HepG2 (cell line): Measurements from ENCODE around the gene MAN2C1. TPM values are rescaled to one million over a fixed set of nuclear protein-coding genes. Genes with fewer than 3 reads are reported as not detected.
A peak's percentile ranks its signal among the peaks of the same experiment; 100 is the strongest.

ENCODE experiments used
- ARNT ChIP-seq: fragments of 450-650 bp; IDR thresholded peaks from 2 replicates; pipeline ENCODE4 v1.6.1; 2017
- CHCHD3 ChIP-seq: sonication (generic); formaldehyde crosslinking; IDR thresholded peaks from 2 replicates; pipeline ENCODE4 v1.8.0; 2022; ENCODE audit warnings: mild to moderate bottlenecking, missing genetic modification reagents, moderate library complexity
- FOXK2 ChIP-seq: fragments of 450-650 bp; IDR thresholded peaks from 2 replicates; pipeline ENCODE4 v1.6.1; 2016
- HOXA3 ChIP-seq: sonication (generic); formaldehyde crosslinking; IDR thresholded peaks from 2 replicates; pipeline ENCODE4 v1.5.0; 2020; ENCODE audit warnings: missing genetic modification reagents
- POGZ ChIP-seq: sonication (generic); formaldehyde crosslinking; IDR thresholded peaks from 2 replicates; pipeline ENCODE4 v1.4.0; 2020; ENCODE audit warnings: mild to moderate bottlenecking, missing genetic modification reagents
- SAFB2 ChIP-seq: sonication (generic); formaldehyde crosslinking; IDR thresholded peaks from 2 replicates; pipeline ENCODE4 v1.5.1; 2020; ENCODE audit warnings: missing genetic modification reagents, low read depth, mild to moderate bottlenecking, borderline replicate concordance
- SCMH1 ChIP-seq: sonication (generic); formaldehyde crosslinking; IDR thresholded peaks from 2 replicates; pipeline ENCODE4 v1.9.0; 2021; ENCODE audit warnings: missing genetic modification reagents, mild to moderate bottlenecking, borderline replicate concordance
- SIX1 ChIP-seq: sonication (generic); formaldehyde crosslinking; IDR thresholded peaks from 2 replicates; pipeline ENCODE4 v1.4.0; 2020; ENCODE audit warnings: missing genetic modification reagents, borderline replicate concordance
- ZNF34 ChIP-seq: sonication (generic); formaldehyde crosslinking; IDR thresholded peaks from 2 replicates; pipeline ENCODE4 v1.4.0; 2020; ENCODE audit warnings: mild to moderate bottlenecking, missing genetic modification reagents, borderline replicate concordance
- ZNF501 ChIP-seq: sonication (generic); formaldehyde crosslinking; IDR thresholded peaks from 2 replicates; pipeline ENCODE4 v1.5.1; 2020; ENCODE audit warnings: mild to moderate bottlenecking, moderate library complexity, missing genetic modification reagents
- ZNF552 ChIP-seq: sonication (generic); formaldehyde crosslinking; IDR thresholded peaks from 2 replicates; pipeline ENCODE4 v1.9.0; 2022; ENCODE audit warnings: missing genetic modification reagents, mild to moderate bottlenecking, borderline replicate concordance
- ZNF567 ChIP-seq: sonication (generic); formaldehyde crosslinking; IDR thresholded peaks from 2 replicates; pipeline ENCODE4 v1.8.1; 2023; ENCODE audit warnings: mild to moderate bottlenecking, missing genetic modification reagents, borderline replicate concordance
- ZNF878 ChIP-seq: sonication (generic); formaldehyde crosslinking; IDR thresholded peaks from 2 replicates; pipeline ENCODE4 v1.8.1; 2023; ENCODE audit warnings: mild to moderate bottlenecking, missing genetic modification reagents, moderate library complexity
- polyA plus RNA-seq, 8 experiments: library from polyadenylated mRNA; depleted of rRNA in 3 of 8; stranded (reverse) in 7 of 8; unstranded in 1 of 8; fragments of >200 nt; fragmentation: Illumina TruSeq in 4 of 8; extraction: Trizol in 4 of 8; gene quantifications; 2 replicates each; pipeline versions ENCODE4 v1.2.1 to v1.2.3, GENCODE V29; 2011 to 2016; ENCODE audit warnings: low read depth in 4 of 8, missing spikeins in 1 of 8, mixed read lengths in 1 of 8; ENCODE audit not compliant: insufficient read depth in 1 of 8
- total RNA-seq, 5 experiments: library from RNA; depleted of rRNA; stranded (reverse); fragments of >200 nt; fragmentation: Illumina TruSeq; extraction: Trizol; gene quantifications; 2 replicates each; pipeline ENCODE4 v1.2.3, GENCODE V29; 2016; ENCODE audit warnings: low read depth in 1 of 5
- TF ChIP-seq, protein P1 (sequence below): sonication (generic); formaldehyde crosslinking; IDR thresholded peaks from 2 replicates; pipeline ENCODE4 v1.4.0; 2020; ENCODE audit warnings: mild to moderate bottlenecking, missing genetic modification reagents, borderline replicate concordance
- TF ChIP-seq, protein P2 (sequence below): sonication (generic); formaldehyde crosslinking; conservative IDR thresholded peaks from 2 replicates; pipeline ENCODE4 v1.8.1; 2023; ENCODE audit warnings: missing genetic modification reagents
- TF ChIP-seq, protein P3 (sequence below): IDR thresholded peaks from 2 replicates; pipeline ENCODE4 v1.6.1; 2018; ENCODE audit warnings: missing genetic modification reagents, mild to moderate bottlenecking, missing compliant biosample characterization
- TF ChIP-seq, protein P4 (sequence below): sonication (generic); formaldehyde crosslinking; IDR thresholded peaks from 2 replicates; pipeline ENCODE4 v1.8.1; 2023; ENCODE audit warnings: mild to moderate bottlenecking, missing genetic modification reagents
- TF ChIP-seq, protein P5 (sequence below): sonication (generic); formaldehyde crosslinking; IDR thresholded peaks from 2 replicates; pipeline ENCODE4 v1.4.0; 2020; ENCODE audit warnings: missing genetic modification reagents
- TF ChIP-seq, protein P6 (sequence below): IDR thresholded peaks from 2 replicates; pipeline ENCODE4 v1.6.1; 2016; ENCODE audit warnings: low read depth
- TF ChIP-seq, protein P7 (sequence below): IDR thresholded peaks from 2 replicates; pipeline ENCODE4 v1.6.1; 2016; ENCODE audit warnings: missing biosample characterization, missing genetic modification reagents, low read depth

The MAN2C1 gene
- total and polyA plus RNA-seq, 2 of the 13 experiments (the other 11 are each of a cell fraction or from before 2014, with no cell fraction given) = 62.6 to 71.0 TPM

DNA sequence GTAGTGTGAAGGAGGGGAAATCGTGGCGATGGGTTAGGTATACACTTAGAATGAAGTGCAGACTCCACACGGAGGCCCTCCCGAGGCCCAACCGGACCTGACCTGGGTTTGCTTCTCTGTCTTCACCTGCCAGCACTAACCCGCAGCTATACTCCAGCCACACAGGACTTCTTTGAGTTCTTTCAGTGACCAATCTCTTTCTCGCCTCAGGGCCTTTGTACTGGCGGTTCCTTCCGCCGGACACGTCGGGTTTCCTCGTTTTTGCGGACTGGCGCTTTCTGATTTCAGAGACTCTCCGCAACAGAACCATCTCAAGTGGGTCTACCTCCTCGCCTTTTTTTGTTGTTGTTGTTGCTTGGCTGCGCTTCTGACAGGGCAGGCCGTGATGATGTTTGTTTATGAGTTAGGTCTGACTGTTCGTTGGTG, 21.6 kb downstream of the MAN2C1 start, which contains the start of gene NEIL1 (continued):
- 0 out of 2 replicates have a peak, but pooled peaks have one; percentile 12 for TF ChIP-seq ZNF552
- TF ChIP-seq FOXK2 = no peak
- no peak for TF ChIP-seq POGZ
- TF ChIP-seq ZNF878 (CRISPR knock-in tag) = no peak
- no peak for TF ChIP-seq ZNF567 (CRISPR knock-in tag)
- TF ChIP-seq CHCHD3 (CRISPR knock-in tag) = no peak
- TF ChIP-seq ARNT = no peak
- TF ChIP-seq, protein P1, sequence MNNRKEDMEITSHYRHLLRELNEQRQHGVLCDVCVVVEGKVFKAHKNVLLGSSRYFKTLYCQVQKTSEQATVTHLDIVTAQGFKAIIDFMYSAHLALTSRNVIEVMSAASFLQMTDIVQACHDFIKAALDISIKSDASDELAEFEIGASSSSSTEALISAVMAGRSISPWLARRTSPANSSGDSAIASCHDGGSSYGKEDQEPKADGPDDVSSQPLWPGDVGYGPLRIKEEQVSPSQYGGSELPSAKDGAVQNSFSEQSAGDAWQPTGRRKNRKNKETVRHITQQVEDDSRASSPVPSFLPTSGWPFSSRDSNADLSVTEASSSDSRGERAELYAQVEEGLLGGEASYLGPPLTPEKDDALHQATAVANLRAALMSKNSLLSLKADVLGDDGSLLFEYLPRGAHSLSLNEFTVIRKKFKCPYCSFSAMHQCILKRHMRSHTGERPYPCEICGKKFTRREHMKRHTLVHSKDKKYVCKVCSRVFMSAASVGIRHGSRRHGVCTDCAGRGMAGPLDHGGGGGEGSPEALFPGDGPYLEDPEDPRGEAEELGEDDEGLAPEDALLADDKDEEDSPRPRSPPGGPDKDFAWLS (CRISPR knock-in tag) = no peak
- TF ChIP-seq, protein P2, sequence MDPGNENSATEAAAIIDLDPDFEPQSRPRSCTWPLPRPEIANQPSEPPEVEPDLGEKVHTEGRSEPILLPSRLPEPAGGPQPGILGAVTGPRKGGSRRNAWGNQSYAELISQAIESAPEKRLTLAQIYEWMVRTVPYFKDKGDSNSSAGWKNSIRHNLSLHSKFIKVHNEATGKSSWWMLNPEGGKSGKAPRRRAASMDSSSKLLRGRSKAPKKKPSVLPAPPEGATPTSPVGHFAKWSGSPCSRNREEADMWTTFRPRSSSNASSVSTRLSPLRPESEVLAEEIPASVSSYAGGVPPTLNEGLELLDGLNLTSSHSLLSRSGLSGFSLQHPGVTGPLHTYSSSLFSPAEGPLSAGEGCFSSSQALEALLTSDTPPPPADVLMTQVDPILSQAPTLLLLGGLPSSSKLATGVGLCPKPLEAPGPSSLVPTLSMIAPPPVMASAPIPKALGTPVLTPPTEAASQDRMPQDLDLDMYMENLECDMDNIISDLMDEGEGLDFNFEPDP (CRISPR knock-in tag) = no peak
- TF ChIP-seq, protein P3, sequence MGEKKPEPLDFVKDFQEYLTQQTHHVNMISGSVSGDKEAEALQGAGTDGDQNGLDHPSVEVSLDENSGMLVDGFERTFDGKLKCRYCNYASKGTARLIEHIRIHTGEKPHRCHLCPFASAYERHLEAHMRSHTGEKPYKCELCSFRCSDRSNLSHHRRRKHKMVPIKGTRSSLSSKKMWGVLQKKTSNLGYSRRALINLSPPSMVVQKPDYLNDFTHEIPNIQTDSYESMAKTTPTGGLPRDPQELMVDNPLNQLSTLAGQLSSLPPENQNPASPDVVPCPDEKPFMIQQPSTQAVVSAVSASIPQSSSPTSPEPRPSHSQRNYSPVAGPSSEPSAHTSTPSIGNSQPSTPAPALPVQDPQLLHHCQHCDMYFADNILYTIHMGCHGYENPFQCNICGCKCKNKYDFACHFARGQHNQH (CRISPR knock-in tag) = no peak
- no peak for TF ChIP-seq SIX1
- TF ChIP-seq HOXA3 (CRISPR knock-in tag) = no peak
- TF ChIP-seq SAFB2 = no peak; the same call in 1 of the 2 replicates
- peak; percentile 39; the same call in 1 of the 2 replicates for TF ChIP-seq ZNF501 (CRISPR knock-in tag)
- TF ChIP-seq, protein P4, sequence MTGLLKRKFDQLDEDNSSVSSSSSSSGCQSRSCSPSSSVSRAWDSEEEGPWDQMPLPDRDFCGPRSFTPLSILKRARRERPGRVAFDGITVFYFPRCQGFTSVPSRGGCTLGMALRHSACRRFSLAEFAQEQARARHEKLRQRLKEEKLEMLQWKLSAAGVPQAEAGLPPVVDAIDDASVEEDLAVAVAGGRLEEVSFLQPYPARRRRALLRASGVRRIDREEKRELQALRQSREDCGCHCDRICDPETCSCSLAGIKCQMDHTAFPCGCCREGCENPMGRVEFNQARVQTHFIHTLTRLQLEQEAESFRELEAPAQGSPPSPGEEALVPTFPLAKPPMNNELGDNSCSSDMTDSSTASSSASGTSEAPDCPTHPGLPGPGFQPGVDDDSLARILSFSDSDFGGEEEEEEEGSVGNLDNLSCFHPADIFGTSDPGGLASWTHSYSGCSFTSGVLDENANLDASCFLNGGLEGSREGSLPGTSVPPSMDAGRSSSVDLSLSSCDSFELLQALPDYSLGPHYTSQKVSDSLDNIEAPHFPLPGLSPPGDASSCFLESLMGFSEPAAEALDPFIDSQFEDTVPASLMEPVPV (CRISPR knock-in tag) = peak; percentile 83; the same call in 1 of the 2 replicates
- TF ChIP-seq SCMH1 (CRISPR knock-in tag) = no peak
- no peak for TF ChIP-seq ZNF34
- TF ChIP-seq, protein P5, sequence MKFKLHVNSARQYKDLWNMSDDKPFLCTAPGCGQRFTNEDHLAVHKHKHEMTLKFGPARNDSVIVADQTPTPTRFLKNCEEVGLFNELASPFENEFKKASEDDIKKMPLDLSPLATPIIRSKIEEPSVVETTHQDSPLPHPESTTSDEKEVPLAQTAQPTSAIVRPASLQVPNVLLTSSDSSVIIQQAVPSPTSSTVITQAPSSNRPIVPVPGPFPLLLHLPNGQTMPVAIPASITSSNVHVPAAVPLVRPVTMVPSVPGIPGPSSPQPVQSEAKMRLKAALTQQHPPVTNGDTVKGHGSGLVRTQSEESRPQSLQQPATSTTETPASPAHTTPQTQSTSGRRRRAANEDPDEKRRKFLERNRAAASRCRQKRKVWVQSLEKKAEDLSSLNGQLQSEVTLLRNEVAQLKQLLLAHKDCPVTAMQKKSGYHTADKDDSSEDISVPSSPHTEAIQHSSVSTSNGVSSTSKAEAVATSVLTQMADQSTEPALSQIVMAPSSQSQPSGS (CRISPR knock-in tag) = no peak
- TF ChIP-seq, protein P6, sequence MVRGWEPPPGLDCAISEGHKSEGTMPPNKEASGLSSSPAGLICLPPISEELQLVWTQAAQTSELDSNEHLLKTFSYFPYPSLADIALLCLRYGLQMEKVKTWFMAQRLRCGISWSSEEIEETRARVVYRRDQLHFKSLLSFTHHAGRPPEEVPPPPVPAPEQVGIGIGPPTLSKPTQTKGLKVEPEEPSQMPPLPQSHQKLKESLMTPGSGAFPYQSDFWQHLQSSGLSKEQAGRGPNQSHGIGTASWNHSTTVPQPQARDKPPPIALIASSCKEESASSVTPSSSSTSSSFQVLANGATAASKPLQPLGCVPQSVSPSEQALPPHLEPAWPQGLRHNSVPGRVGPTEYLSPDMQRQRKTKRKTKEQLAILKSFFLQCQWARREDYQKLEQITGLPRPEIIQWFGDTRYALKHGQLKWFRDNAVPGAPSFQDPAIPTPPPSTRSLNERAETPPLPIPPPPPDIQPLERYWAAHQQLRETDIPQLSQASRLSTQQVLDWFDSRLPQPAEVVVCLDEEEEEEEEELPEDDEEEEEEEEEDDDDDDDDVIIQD (CRISPR knock-in tag) = no peak
- TF ChIP-seq, protein P7, sequence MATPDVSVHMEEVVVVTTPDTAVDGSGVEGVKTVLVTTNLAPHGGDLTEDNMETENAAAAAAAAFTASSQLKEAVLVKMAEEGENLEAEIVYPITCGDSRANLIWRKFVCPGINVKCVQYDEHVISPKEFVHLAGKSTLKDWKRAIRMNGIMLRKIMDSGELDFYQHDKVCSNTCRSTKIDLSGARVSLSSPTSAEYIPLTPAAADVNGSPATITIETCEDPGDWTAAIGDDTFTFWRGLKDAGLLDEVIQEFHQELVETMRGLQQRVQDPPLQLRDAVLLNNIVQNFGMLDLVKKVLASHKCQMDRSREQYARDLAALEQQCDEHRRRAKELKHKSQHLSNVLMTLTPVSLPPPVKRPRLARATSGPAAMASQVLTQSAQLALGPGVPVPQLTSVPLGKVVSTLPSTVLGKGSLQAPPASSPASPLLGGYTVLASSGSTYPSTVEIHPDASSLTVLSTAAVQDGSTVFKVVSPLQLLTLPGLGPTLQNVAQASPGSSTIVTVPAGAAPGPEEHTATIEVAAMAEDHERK (CRISPR knock-in tag) = no peak
